Keratinocyte (primary cell): ENCODE results near the gene BATF3.

Experiments
- CTCF ChIP-seq, 3 experiments: IDR thresholded peaks in 1 of 3; conservative IDR thresholded peaks in 1 of 3; optimal IDR thresholded peaks in 1 of 3; 2 replicates in 2 of 3; 3 replicates in 1 of 3; pipeline versions ENCODE3 to v1.5.1; 2011; ENCODE audit warnings: low read length in 3 of 3, mild to moderate bottlenecking in 3 of 3, moderate library complexity in 2 of 3, control low read depth in 1 of 3, inconsistent platforms in 1 of 3; ENCODE audit not compliant: insufficient read depth in 2 of 3; ENCODE audit errors: extremely low read depth in 1 of 3
- EZH2 ChIP-seq: IDR thresholded peaks from one replicate; pipeline ENCODE4 v1.6.1; 2012; ENCODE audit warnings: inconsistent platforms, mild to moderate bottlenecking, low read length, moderate library complexity

DNA sequence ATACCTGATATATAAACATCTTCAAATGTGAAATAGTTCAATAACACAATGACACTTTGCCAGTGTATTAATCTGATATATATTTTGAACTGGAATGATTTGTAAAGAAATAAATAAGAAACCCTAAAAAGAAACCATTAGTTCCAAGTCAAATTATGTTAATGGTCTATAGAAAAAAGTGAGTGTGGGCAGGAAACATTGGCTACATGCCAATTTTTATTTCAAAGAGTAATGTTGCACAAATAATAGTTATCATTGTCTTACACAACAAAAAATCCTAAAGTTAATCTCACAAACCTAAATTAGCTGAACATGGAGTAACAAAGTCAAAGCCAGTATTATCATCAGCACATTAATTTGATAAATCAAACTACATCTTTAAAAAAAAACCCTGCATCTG, 37.9 kb upstream of the BATF3 start:
- TF ChIP-seq EZH2 (no peak), CTCF (optimal IDR thresholded peaks at IDR 0.05 in 1 of 3, IDR thresholded peaks at IDR 0.05 in 1 of 3, conservative IDR thresholded peaks at IDR 0.05 in 1 of 3; ENCODE audit: extremely low read depth in 1 of 3, insufficient read depth in 2 of 3, low read length in 3 of 3) (no peak)
